H1 (cell line): ENCODE measurements around the gene DNAJC17. TPM values are rescaled to one million over a fixed set of nuclear protein-coding genes. Genes with fewer than 3 reads are reported as not detected.

Source experiments
- polyA plus RNA-seq, 7 experiments: library from polyadenylated mRNA; depleted of rRNA in 3 of 7; stranded (reverse) in 5 of 7; unstranded in 2 of 7; fragments of >200 nt in 5 of 7; fragments of 200-250 nt in 2 of 7; gene quantifications; 1 replicate in 5 of 7; 2 replicates in 1 of 7; 4 replicates in 1 of 7; pipeline versions ENCODE4 v1.2.1 to v1.2.3, GENCODE V29; 2011 to 2013; ENCODE audit warnings: missing spikeins in 2 of 7, mixed read lengths in 2 of 7
- total RNA-seq: library from RNA; stranded (reverse); fragmentation: NEBNext Ultra II Directional; extraction: Animal tissue kit (Norgen Biotek cat#: 25700); gene quantifications from 2 replicates; pipeline ENCODE4 v1.2.1, GENCODE V29; 2021
- TF ChIP-seq, protein P1 (sequence below): fragments of 300-600 bp; sonication (generic); IDR thresholded peaks from 2 replicates; pipeline ENCODE4 v1.7.1; 2012; ENCODE audit warnings: low read length, moderate library complexity, mild to moderate bottlenecking, inconsistent platforms; ENCODE audit not compliant: insufficient replicate concordance

DNAJC17 gene
- total and polyA plus RNA-seq, 2 of the 8 experiments (the other 6 are each of a cell fraction or from before 2014, with no cell fraction given) = 39.5 to 45.4 TPM

DNA sequence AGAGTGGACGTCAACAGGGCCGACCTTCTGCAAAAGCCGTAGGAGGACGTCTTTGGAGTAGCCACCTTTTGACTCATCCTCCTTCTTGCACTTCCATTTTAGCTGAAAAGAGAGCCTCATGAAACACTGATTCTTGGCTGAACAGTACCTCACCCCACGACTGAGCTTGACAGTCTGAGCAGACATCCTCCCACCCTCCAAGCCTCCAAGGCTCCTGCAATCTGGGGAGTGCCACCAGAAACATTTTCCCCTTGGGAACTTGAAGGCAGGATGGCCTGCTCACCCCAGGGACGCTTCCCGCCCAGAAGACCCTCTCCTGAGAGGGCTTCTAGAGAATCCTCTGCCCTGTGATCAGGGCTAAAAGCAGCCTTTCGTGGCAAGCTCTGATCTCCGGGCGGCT is 32.3 kb downstream of the DNAJC17 start (continued):
- TF ChIP-seq, protein P1, sequence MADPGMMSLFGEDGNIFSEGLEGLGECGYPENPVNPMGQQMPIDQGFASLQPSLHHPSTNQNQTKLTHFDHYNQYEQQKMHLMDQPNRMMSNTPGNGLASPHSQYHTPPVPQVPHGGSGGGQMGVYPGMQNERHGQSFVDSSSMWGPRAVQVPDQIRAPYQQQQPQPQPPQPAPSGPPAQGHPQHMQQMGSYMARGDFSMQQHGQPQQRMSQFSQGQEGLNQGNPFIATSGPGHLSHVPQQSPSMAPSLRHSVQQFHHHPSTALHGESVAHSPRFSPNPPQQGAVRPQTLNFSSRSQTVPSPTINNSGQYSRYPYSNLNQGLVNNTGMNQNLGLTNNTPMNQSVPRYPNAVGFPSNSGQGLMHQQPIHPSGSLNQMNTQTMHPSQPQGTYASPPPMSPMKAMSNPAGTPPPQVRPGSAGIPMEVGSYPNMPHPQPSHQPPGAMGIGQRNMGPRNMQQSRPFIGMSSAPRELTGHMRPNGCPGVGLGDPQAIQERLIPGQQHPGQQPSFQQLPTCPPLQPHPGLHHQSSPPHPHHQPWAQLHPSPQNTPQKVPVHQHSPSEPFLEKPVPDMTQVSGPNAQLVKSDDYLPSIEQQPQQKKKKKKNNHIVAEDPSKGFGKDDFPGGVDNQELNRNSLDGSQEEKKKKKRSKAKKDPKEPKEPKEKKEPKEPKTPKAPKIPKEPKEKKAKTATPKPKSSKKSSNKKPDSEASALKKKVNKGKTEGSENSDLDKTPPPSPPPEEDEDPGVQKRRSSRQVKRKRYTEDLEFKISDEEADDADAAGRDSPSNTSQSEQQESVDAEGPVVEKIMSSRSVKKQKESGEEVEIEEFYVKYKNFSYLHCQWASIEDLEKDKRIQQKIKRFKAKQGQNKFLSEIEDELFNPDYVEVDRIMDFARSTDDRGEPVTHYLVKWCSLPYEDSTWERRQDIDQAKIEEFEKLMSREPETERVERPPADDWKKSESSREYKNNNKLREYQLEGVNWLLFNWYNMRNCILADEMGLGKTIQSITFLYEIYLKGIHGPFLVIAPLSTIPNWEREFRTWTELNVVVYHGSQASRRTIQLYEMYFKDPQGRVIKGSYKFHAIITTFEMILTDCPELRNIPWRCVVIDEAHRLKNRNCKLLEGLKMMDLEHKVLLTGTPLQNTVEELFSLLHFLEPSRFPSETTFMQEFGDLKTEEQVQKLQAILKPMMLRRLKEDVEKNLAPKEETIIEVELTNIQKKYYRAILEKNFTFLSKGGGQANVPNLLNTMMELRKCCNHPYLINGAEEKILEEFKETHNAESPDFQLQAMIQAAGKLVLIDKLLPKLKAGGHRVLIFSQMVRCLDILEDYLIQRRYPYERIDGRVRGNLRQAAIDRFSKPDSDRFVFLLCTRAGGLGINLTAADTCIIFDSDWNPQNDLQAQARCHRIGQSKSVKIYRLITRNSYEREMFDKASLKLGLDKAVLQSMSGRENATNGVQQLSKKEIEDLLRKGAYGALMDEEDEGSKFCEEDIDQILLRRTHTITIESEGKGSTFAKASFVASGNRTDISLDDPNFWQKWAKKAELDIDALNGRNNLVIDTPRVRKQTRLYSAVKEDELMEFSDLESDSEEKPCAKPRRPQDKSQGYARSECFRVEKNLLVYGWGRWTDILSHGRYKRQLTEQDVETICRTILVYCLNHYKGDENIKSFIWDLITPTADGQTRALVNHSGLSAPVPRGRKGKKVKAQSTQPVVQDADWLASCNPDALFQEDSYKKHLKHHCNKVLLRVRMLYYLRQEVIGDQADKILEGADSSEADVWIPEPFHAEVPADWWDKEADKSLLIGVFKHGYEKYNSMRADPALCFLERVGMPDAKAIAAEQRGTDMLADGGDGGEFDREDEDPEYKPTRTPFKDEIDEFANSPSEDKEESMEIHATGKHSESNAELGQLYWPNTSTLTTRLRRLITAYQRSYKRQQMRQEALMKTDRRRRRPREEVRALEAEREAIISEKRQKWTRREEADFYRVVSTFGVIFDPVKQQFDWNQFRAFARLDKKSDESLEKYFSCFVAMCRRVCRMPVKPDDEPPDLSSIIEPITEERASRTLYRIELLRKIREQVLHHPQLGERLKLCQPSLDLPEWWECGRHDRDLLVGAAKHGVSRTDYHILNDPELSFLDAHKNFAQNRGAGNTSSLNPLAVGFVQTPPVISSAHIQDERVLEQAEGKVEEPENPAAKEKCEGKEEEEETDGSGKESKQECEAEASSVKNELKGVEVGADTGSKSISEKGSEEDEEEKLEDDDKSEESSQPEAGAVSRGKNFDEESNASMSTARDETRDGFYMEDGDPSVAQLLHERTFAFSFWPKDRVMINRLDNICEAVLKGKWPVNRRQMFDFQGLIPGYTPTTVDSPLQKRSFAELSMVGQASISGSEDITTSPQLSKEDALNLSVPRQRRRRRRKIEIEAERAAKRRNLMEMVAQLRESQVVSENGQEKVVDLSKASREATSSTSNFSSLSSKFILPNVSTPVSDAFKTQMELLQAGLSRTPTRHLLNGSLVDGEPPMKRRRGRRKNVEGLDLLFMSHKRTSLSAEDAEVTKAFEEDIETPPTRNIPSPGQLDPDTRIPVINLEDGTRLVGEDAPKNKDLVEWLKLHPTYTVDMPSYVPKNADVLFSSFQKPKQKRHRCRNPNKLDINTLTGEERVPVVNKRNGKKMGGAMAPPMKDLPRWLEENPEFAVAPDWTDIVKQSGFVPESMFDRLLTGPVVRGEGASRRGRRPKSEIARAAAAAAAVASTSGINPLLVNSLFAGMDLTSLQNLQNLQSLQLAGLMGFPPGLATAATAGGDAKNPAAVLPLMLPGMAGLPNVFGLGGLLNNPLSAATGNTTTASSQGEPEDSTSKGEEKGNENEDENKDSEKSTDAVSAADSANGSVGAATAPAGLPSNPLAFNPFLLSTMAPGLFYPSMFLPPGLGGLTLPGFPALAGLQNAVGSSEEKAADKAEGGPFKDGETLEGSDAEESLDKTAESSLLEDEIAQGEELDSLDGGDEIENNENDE = no peak
